K562 (cell line): ENCODE results near the gene CTPS1. TPM values are rescaled to one million over a fixed set of nuclear protein-coding genes. Genes with fewer than 3 reads are reported as not detected.

Experiments
- BRD4 ChIP-seq: fragments of 200-600 bp; sonication (generic); IDR thresholded peaks from 2 replicates; pipeline ENCODE4 v1.6.1; 2017; ENCODE audit warnings: inconsistent platforms
- CBX5 ChIP-seq: IDR thresholded peaks from 2 replicates; pipeline ENCODE4 v1.6.1; 2014; ENCODE audit warnings: low read depth, borderline replicate concordance
- CEBPB ChIP-seq: fragments of 450-650 bp; IDR thresholded peaks from 2 replicates; pipeline ENCODE4 v1.6.1; 2016; ENCODE audit warnings: missing genetic modification characterization, missing compliant biosample characterization
- CEBPG ChIP-seq, 3 experiments: fragments of 200-800 bp in 1 of 3; sonication (Bioruptor generic) in 1 of 3; sonication (generic) in 1 of 3; formaldehyde crosslinking in 1 of 3; IDR thresholded peaks in 2 of 3; conservative IDR thresholded peaks in 1 of 3; 2 replicates each; pipeline versions ENCODE4 v1.6.1 to v1.8.0; 2016 to 2022; ENCODE audit warnings: missing compliant biosample characterization in 2 of 3, missing genetic modification characterization in 2 of 3, mild to moderate bottlenecking in 1 of 3, missing genetic modification reagents in 1 of 3
- KDM4B ChIP-seq, 2 experiments: fragments of 450-650 bp in 1 of 2; sonication (generic) in 1 of 2; IDR thresholded peaks; 2 replicates each; pipeline ENCODE4 v1.6.1; 2016 to 2017; ENCODE audit warnings: borderline replicate concordance in 2 of 2, antibody characterized with exemption in 1 of 2, low read depth in 1 of 2, mild to moderate bottlenecking in 1 of 2
- MED1 ChIP-seq: sonication (generic); formaldehyde crosslinking; IDR thresholded peaks from 2 replicates; pipeline ENCODE4 v1.8.1; 2023; ENCODE audit warnings: missing genetic modification reagents, borderline replicate concordance
- NFIC ChIP-seq: fragments of 450-650 bp; IDR thresholded peaks from 2 replicates; pipeline ENCODE4 v1.6.1; 2017; ENCODE audit warnings: mild to moderate bottlenecking, inconsistent platforms
- SMAD1 ChIP-seq: fragments of 150-350 bp; IDR thresholded peaks from 2 replicates; pipeline ENCODE4 v1.6.1; 2014; ENCODE audit warnings: low read length, low read depth; ENCODE audit not compliant: partially characterized antibody
- ZFP36 ChIP-seq: fragments of 150-350 bp; IDR thresholded peaks from 2 replicates; pipeline ENCODE4 v1.6.1; 2018; ENCODE audit warnings: low read length, low read depth; ENCODE audit not compliant: partially characterized antibody
- ZNF224 ChIP-seq: sonication (generic); formaldehyde crosslinking; IDR thresholded peaks from 2 replicates; pipeline ENCODE4 v1.8.0; 2022; ENCODE audit warnings: mild to moderate bottlenecking, missing genetic modification reagents
- ZNF766 ChIP-seq: fragments of 200-800 bp; sonication (Bioruptor generic); conservative IDR thresholded peaks from 2 replicates; pipeline ENCODE4 v1.6.1; 2016; ENCODE audit warnings: missing genetic modification characterization, missing compliant biosample characterization
- polyA plus RNA-seq, 8 experiments: library from polyadenylated mRNA; depleted of rRNA in 4 of 8; stranded (reverse) in 5 of 8; unstranded in 3 of 8; fragments of >200 nt; fragmentation: Nextera tagmentation in 2 of 8; fragmentation: Illumina TruSeq in 1 of 8; extraction: Ambion mirVana in 2 of 8; extraction: Trizol in 1 of 8; gene quantifications; 2 replicates each; pipeline versions ENCODE4 v1.2.1 to v1.2.3, GENCODE V29; 2011 to 2014; ENCODE audit warnings: inconsistent platforms in 1 of 8, missing spikeins in 1 of 8
- total RNA-seq, 7 experiments: library from RNA; depleted of rRNA in 6 of 7; stranded (reverse); fragments of >200 nt in 6 of 7; fragmentation: Illumina TruSeq in 2 of 7; extraction: Trizol in 2 of 7; gene quantifications; 2 replicates each; pipeline versions ENCODE4 v1.2.1 to v1.2.3, GENCODE V29; 2011 to 2021; ENCODE audit warnings: low replicate concordance in 1 of 7
- TF ChIP-seq, protein P1 (sequence below): sonication (generic); formaldehyde crosslinking; IDR thresholded peaks from 2 replicates; pipeline ENCODE4 v1.9.0; 2022; ENCODE audit warnings: mild to moderate bottlenecking, missing genetic modification reagents

Gene CTPS1
- total and polyA plus RNA-seq, 9 of the 15 experiments (the other 6 are each of a cell fraction or from before 2014, with no cell fraction given): 44.4 to 164 (median 87.7) TPM

DNA sequence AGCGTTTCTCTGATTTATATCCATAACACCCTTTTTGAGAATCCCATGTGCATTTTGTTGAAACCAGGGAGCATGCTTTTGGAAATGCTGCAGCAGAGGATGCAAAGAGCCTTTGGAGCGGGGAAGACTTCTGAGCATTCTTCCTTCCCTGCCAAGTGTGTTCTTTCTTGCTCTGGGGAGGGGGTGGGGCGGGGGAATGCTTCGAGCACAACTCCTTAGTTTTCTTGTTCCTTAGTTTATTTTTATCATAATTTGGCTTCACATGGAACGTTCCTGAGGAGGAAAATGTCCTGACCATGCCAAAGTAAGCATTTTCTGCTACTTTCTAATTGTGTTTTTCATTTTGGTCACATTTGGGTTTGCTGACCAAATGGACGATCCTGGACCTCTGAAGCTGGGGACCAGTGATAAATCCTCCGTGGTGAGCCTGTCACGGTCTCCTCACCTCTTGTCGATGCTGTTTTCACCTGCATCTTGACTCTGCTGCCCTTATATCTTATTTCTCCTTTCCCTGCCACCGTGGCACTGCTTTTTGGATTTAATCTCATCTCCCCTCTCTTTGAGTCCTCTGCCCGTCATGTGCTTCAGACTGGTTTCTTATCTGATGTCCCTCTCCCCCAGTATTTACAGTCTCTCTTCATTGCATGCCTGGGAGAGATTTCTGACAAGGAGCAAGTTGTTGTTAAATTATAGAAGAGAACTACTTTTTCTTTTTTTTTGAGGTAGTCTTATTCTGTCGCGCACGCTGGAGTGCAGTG lies 2.4 kb downstream of the CTPS1 start (continued):
- TF ChIP-seq CEBPG (CRISPR knock-in tag; IDR thresholded peaks at IDR 0.05) (no peak), CEBPG (tag; conservative IDR thresholded peaks at IDR 0.05 in 1 of 2, IDR thresholded peaks at IDR 0.05 in 1 of 2) (no peak), CBX5 (no peak), NFIC (no peak), MED1 (CRISPR knock-in tag) (no peak), ZNF766 (CRISPR knock-in tag) (no peak), ZFP36 (no peak), CEBPB (no peak), KDM4B (IDR thresholded peaks at IDR 0.05; ENCODE audit: borderline replicate concordance in 2 of 2, low read depth in 1 of 2) (no peak), BRD4 (no peak), ZNF224 (CRISPR knock-in tag) (no peak), SMAD1 (no peak)
- TF ChIP-seq, protein P1, sequence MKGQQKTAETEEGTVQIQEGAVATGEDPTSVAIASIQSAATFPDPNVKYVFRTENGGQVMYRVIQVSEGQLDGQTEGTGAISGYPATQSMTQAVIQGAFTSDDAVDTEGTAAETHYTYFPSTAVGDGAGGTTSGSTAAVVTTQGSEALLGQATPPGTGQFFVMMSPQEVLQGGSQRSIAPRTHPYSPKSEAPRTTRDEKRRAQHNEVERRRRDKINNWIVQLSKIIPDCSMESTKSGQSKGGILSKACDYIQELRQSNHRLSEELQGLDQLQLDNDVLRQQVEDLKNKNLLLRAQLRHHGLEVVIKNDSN (CRISPR knock-in tag): no peak
